ENCODE results near the gene TK2.
"Not testable (repeated sequence)": the region's sequence is repeated elsewhere in the genome, so short reads cannot be mapped to it uniquely, and the experiment has no call there.

Gene TK2

DNA sequence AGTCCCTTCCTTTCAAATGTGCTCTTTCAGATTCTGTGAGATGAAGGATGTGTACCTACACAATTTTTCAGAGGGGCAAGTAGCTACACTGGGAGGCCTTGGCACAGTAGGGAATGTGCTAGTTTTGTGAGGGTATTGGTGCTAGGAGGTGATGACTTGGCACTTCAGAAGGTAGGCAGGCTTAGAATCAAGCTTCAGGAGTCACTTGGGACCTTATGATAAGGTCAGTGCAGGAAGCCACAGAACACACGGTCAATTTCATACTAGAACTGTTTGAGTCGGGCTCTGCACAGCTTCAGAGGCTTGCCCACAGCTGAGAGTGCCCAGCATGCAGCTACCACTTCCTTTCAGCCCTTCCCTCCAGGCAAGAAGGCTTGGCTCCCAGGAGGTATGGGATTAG lies 22.4 kb upstream of the TK2 start:
- no peak for DNase-seq (ENCODE audit: low spot score)

DNA sequence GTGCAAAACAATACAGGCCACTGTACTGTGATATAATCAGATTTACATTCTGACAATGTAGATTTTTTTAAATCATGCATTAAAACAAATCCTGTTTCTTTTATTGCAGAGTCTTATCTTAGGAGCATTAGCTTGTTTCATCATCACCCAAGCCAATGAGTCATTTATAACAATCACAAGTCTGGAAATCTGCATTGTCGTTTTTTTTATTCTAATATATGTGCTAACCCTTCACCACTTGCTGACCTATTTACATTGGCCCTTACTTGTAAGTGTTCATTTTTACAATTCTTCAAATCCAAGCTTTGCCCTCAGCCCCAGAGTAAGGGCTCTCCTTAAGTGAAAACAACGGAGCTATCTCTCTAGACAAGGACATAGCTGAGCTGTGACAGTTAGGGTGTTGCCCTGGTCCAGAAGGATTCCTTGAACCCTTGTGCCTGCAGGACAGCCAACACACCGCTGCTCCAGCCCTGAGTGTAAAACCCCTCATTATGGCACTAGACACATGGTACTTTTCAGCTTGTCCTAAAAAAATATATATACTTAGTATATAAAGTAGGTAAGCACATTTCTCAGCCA lies 20.0 kb upstream of the TK2 start:
- DNase-seq (ENCODE audit: low spot score), result no peak

DNA sequence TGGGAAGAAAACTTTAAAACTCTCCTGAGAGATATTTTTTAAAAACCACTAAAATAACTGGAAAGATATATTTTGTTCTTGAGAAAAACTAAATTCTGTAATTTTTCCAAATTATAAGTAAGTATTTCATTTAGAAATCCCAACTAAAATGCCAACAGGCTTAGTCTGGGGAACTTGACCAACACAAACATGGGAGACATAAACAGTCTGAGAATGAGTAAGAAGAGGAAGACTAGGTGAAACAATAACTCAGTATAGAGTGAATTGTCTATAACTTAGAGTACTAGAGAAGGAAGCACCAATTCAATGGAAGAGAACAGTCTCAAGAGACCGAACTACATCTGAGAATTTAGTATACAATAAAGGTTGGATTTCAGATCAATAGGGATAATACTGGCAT lies 19.2 kb upstream of the TK2 start:
- no peak for DNase-seq (ENCODE audit: low spot score)

DNA sequence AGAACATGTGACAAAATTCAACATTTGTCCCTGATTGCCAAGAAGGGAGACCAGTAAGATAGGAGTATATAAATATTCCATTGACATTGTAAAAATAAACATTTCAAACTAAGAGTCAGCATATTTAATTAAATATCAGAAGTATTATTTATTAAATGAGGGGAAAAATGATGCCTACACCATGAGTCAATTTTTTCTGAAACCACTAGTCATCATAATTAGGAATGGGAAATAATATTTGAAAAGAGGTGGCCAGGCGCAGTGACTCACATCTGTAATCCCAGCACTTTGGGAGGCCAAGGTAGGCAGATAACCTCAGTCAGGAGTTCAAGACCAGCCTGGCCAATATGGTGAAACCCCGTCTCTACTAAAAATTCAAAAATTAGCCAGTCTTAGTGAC lies 18.4 kb upstream of the TK2 start:
- DNase-seq (ENCODE audit: low spot score), result no peak

DNA sequence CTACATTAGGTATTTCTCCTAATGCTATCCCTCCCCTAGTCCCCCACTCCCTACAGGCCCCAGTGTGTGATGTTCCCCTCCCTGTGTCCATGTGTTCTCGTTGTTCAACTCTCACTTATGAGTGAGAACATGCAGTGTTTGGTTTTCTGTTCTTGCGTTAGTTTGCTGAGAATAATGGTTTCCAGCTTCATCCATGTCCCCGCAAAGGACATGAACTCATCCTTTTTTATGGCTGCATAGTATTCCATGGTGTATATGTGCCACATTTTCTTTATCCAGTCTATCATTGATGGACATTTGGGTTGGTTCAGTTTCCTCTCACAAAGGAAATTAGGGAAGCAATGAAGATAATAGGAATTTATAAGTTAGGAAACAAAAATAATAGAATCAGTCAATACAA lies 17.3 kb upstream of the TK2 start:
- not testable (repeated sequence) for DNase-seq (ENCODE audit: low spot score)

DNA sequence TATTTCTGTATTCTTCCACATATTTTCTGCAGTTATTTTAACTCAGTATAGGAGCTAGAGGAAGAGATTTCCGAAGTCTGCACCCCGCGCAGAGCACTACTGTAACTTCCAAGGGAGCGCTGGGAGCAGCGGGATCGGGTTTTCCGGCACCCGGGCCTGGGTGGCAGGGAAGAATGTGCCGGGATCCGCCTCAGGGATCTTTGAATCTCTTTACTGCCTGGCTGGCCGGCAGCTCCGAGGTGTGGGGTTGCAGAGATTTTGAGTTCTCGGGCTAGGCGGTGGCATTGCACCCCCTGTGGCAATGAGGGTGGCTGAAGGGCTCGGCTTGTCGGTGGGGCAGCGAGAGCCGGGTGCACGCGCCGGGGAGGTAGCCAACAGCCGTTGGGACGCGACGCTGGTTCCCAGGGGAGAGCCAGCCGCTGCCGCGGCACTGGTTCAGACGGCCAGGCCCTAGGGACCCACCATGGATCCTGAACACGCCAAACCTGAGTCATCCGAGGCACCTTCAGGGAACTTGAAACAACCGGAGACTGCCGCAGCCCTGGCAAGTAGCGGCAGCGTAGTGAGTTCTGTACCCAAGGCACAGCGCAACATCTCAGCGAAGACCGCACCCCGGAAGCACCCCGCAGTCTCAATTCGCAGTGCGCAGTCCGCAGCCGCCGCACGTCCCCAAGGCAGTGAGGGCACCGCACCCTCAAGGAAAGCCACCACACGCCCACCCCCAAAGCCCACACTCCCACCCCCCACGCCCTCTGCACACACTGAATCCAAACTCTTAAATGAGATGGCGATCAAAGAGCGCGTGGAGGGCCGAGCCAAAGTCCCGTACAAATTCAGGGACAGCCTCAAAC lies 16.4 kb upstream of the TK2 start, which contains the start of gene CMTM1:
CMTM1 (plus strand) TSS at position 389 of the 851 bp plus-strand sequence; CDS start at position 464, 75 bp downstream.
- no peak for DNase-seq (ENCODE audit: low spot score)

DNA sequence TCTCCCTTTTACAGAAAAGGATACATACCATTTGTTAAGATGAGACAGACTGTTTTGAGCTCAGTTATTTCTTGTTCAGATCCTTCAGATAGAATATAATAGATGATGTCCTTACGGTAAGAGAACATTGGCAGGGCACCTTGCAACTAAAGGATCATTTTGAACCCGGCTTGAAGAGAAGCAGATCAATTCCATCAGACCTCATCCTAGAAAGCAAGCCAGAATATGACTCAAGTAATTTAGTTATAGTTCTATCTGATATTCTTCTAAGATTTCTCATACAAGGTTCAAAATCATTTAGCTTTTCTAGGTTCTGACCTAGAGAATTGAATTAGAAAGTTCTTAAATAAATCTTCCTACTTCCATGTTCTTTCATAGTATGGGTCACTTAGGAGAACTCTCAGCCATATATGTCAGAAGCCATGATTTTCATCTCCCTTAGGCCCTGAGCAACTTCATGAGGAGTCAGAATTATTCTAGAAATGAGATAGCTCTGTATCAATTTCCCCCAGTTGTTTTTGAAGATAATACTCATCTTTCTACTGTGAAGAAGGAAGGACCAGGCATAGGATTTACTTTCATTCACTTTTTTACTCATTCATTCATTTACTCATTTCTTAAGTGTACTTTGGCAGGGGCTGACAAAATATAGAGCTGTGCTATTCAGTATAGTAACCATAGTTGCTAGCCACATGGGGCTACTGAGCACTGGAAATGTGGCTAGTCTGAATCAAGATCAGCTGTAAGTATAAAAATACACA lies 13.8 kb upstream of the TK2 start:
- DNase-seq (ENCODE audit: low spot score), result no peak

DNA sequence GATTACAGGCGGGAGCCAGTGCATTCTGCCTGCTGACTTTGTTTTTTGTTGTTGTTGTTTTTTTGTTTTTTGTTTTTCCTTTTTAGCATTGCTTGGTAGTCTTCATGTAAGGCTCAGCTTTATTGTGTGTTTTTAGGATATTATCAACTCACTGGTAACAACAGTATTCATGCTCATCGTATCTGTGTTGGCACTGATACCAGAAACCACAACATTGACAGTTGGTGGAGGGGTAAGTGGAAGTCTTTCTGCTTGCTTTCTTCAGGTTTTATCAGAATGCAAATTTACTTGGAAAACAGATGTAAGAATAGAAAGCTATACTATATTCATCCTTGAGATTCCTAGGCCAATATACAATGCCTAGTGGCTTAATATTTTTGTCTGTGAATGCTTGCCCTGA lies 13.1 kb upstream of the TK2 start:
- no peak for DNase-seq (ENCODE audit: low spot score)

DNA sequence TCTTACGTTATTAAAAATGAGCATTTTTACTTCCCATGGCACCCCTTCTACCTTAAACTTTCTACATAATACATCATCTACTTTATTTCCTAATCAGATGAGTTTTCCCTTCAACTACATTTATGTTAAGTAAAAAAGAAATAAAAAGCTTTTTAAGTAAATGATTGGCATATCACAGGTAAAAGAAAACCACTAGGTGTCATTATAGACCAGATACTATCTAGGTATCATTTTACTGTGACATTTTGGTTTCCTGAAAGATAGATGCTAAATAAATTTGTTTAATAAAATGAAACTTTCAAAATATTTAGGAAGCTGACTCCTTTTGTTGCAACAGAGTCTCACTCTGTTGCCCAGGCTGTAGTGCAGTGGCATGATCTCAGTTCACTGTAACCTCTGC lies 12.5 kb upstream of the TK2 start:
- no peak for DNase-seq (ENCODE audit: low spot score)

DNA sequence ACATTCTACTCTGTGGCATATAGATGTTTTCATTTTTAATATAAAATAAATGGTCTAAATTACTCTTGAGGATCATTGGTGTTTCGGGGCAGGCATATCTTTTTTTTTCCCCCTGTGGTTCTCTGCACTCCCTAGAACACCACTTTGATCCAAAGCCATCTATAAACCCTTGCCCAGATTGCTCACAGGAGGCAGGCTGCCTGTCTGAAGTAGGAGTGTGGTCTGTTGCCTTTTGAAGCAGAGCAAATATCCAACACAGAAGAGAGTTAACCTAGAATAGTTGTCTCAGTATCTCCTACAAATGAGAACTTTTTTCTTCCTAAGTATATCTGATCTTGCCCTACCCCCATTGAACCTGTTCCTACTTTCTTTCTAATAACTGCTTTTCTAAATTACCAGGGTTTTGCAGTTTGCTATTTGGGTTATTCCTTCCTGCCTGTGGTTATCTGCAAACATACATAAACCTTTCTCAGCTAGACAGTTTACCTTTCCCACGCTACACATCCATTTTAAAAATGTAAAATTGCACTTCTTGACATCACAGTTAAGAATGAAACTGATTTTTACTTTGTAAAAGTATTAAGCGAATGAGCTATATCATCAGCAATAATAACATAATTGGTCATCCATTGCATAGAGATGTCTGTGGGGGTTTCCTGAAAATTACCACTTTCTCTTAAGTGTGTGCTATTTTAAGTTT lies 11.6 kb upstream of the TK2 start:
- no peak for DNase-seq (ENCODE audit: low spot score)

DNA sequence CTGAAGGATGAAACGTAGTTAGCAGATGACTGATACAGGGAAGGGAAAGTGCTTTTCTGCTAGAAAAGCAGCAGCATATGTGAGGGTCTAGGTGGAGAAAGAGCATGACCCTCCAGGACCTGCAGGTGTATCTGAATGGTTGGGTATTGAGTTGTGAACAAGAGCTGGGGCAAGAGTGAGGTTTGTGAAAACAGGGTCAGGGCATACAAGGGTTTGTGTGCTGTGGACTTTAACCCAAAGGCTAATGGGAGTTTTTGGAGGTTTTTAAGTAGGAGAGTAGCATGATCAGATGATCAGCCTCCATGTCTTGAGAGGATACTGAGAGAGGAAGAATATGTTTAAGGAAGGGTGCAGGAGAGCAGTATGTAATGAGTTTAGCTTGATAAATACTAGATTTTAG lies 10.2 kb upstream of the TK2 start:
- DNase-seq (ENCODE audit: low spot score), result no peak

DNA sequence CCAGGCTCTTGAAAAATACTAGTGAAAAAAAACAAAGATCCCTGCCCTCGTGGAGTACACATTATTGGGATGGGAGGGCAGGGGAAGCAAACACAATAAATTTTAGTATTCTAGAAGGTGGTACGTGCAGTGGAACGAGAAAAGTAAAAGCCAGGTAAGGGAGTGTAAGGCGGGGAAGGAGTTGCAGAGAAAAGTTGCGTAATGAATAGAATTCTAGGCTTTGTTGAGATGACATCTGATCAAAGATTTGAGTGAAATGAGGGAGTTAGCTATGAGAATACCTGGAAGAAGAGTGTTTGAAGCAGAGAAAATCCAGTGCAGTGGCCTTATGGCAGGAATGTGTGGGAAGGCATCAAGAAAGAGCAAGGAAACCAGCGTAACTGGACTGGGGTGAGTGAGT lies 4.6 kb upstream of the TK2 start:
- no peak for DNase-seq (ENCODE audit: low spot score)

DNA sequence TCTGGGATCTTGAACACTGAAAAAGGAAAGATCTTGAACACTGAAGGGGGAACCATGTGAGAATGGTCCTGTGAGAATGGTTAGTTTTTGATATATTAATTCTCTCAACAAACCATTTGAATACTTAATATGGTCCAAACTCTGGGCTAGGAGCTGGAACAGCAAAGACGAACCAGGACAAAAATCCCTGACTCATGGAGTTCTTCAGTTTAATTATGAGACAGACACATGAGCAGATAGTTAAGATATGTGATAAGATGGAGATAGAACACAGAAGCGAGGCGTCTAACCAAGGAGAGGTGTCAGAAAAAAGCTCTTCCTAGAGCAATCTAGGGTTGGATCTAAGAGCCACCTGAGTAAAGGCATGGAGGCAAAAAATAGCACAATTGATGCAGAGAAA lies 4.1 kb upstream of the TK2 start:
- no peak for DNase-seq (ENCODE audit: low spot score)

DNA sequence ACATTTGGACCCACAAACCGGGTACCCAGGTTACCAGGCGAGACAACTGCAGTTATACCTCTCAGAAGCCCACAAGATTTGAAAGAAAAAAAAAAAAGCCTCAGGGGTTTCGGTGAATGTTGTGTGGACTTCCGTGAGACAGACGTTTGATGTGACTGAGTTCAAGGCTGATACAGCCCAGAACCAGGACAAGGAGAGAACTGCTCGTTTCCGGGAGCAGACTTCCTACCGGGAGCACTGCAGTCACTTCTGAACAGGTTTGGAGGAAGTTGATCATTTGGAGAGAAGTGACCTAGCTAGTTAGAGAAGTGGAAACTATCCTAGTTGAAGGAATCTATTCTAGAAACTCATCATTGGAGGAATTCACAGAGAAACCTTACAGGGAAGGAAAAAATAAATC lies 3.3 kb upstream of the TK2 start:
- peak; percentile 24 for DNase-seq (ENCODE audit: low spot score)

DNA sequence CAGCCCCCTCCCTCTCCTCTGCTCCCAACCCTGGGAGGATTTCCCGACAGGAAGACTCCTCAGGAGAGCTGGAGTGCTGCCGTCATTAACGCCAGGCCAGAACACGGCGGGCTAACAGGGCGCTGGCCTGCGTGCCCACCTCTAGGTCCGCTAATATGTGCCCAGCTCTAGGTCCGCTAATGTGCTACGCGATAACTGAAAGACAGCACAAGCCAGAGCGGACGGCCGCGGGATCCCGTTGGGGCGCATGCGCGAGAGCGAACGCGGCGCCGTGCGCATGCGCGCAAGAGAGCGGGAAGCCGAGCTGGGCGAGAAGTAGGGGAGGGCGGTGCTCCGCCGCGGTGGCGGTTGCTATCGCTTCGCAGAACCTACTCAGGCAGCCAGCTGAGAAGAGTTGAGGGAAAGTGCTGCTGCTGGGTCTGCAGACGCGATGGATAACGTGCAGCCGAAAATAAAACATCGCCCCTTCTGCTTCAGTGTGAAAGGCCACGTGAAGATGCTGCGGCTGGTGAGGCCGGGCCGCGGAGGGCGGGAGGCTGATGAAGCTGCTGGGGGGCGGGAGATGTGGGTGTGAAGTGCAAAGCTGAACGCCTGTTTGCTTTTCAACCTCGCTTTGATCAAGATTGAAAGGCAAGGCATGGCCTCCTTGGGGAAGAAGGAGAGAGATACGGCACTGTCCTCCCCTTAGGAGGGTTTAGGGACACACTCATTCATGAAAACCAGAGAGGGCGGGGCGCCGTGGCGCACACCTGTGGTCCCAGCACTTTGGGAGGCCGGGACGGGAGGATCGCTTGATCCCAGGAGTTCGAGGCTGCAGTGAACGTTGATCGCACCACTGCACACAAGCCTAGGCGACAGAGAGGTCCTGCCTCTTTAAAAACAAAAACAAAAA lies 2.6 kb upstream of the TK2 start, which contains the start of gene CKLF:
CKLF (plus strand) TSS at position 291 of the 892 bp plus-strand sequence; CDS start at position 431, 140 bp downstream.
- DNase-seq (ENCODE audit: low spot score), result peak; percentile 89

DNA sequence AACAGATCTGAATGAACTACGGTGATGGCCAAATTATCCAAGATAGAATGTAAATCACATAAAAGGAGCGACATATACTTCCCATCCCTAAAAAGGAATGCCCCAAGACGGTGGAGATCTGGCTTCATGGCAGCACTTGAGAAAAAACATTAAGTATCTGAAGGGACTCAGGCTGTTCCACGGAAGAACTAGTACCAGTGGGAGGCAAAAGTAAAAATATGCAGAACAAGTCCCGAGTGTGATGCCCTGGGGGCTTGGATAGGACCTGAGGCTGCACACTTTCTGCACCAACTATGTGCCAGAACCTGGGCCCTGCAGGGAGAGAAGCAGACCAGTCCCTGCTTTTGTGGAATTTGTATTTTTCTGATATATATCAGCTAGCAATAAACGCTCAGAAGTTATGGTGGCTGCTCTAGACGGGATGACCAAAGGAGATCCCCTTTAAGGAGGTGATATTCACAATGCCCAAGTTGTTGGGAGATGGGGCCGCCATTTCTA lies 1.9 kb upstream of the TK2 start:
- DNase-seq (ENCODE audit: low spot score), result no peak

DNA sequence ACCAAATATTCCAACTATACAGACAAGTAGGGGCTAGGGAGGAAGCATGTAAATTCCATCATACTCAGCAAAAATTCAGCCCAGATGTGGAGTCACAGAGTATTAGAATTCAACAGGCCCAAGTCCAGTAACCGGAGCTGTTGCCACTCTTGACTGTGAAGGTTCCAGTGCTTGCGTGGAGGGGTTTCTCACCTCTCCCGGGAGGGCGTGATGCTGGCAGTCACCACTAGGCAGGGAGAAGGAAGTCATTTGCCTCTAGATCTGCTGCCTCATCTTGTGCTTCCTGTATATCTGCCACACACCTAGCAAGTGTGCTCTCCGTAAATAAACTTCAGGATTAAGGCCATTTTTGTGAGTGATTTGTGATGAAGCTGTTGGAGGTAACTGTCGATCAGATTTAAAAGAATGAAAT lies 1.4 kb upstream of the TK2 start:
- DNase-seq (ENCODE audit: low spot score), result peak; percentile 52

DNA sequence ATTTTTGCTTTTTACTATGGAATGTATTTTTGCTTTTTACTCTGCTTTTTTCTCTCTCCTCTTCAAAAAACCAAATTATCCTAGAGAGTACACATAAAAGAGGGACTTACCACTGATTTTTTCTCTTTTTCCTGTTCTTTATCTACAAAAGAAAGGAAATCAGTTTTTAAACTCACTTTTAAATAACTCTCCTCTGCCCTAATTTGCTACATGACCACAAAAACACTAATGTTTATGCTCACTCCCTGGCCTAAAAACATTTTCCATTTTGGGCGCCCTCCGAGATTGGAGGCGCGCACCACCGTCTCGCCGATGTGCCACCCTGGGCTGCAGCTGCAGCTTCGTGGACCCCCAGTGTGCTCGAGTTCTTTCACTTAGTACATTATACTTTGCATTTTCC lies 1.1 kb downstream of the TK2 start:
- peak; percentile 9 for DNase-seq (ENCODE audit: low spot score)

DNA sequence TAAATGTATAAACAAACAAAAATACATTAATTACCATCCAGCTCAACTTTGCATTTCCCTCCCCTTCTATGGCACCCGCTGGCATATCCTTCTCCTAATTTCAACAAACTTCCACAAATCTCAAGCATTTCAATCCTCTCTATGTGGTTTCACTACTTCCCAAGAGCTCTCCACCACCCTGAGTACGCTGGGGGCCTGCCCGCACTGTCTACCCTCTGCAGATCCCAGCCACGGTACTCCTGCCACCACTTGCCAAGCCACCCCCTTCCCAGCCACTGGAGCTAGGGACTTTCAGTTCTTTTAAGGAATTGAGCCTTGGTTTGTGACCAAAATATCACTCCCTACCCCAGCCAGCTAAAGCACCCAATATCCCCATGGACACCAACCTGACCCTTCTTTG lies 1.9 kb downstream of the TK2 start:
- no peak for DNase-seq (ENCODE audit: low spot score)

DNA sequence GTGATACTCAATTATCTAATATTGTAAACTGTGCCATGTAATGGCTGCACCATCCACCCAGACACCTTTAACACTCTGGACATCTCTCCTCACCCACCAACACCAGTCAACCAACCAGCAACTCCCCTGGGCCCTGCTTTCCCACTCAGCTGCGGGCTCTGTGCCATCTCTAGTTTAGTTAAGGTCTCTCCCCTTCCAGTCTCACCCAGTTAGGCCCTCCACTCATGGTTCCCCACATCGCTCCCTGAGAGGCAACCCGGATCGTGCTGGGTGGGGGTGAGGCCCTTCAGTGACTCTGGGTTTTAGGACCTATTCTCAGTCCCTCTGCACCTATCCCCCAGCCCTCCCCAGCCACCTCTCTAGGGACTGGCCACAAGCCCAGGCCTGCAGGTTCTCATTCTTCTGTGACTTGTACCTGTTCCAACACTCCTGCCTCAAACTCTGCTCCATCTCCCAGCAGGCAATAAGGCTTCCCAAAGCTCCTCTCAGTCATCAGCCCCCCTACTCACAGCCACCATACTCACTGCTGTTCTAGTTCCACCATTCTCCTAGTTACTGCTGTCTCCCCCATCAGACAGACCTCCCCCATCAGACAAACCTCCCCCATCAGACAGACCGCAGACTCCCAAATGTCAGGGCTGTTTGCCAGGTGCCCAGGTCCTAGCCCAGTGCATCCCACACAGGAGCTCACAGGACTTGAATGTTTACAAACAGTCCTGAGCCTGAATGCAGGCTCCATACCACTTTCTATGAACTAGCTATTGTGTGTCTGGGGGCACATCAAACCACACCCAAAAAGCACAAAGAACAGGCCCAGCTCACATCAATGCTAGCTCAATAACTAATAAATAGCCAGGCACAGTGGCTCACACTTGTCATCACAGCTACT lies 2.6 kb downstream of the TK2 start:
- no peak for DNase-seq (ENCODE audit: low spot score)
